ENCODE results near the gene AHNAK2. TPM values are rescaled to one million over a fixed set of nuclear protein-coding genes. Genes with fewer than 3 reads are reported as not detected.

AHNAK2 gene
- total and polyA plus RNA-seq, 2 of the 13 experiments (the other 11 are each of a cell fraction or from before 2014, with no cell fraction given): 0.11 to 0.18 TPM

DNA sequence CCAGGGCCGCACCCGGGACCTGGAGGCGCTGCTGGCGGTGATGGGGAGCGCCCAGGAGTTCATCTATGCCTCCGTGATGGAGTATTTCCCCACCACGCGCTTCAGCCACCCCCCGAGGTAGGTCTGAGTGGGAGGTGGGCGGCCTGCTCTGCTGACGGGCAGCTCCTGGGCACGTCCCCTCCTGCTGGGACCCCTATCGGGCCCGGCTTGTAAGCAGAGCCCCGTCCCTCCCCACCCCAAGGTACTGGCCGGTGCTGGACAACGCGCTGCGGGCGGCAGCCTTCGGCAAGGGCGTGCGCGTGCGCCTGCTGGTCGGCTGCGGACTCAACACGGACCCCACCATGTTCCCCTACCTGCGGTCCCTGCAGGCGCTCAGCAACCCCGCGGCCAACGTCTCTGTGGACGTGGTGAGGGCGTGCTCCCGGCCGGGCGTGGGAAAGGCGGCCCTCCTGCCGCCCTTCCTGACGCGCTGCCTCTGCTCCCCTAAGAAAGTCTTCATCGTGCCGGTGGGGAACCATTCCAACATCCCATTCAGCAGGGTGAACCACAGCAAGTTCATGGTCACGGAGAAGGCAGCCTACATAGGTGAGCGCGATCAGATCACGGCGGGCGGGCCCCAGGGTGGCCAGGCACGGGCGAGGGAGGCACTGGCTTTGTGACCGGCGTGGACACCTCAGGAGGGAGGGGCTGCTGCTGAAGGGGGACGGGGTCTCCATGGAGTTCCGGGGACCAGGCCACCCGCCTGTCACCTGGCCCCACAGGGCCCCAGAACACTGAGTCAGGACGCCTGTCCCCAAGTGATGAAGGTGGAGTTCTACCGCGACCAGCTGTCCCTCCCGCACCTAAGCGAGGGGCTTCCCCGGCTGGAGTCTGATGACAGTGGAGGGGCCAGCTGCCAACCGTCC, 46.2 kb downstream of the AHNAK2 start (continued):
- TF ChIP-seq, protein P1, sequence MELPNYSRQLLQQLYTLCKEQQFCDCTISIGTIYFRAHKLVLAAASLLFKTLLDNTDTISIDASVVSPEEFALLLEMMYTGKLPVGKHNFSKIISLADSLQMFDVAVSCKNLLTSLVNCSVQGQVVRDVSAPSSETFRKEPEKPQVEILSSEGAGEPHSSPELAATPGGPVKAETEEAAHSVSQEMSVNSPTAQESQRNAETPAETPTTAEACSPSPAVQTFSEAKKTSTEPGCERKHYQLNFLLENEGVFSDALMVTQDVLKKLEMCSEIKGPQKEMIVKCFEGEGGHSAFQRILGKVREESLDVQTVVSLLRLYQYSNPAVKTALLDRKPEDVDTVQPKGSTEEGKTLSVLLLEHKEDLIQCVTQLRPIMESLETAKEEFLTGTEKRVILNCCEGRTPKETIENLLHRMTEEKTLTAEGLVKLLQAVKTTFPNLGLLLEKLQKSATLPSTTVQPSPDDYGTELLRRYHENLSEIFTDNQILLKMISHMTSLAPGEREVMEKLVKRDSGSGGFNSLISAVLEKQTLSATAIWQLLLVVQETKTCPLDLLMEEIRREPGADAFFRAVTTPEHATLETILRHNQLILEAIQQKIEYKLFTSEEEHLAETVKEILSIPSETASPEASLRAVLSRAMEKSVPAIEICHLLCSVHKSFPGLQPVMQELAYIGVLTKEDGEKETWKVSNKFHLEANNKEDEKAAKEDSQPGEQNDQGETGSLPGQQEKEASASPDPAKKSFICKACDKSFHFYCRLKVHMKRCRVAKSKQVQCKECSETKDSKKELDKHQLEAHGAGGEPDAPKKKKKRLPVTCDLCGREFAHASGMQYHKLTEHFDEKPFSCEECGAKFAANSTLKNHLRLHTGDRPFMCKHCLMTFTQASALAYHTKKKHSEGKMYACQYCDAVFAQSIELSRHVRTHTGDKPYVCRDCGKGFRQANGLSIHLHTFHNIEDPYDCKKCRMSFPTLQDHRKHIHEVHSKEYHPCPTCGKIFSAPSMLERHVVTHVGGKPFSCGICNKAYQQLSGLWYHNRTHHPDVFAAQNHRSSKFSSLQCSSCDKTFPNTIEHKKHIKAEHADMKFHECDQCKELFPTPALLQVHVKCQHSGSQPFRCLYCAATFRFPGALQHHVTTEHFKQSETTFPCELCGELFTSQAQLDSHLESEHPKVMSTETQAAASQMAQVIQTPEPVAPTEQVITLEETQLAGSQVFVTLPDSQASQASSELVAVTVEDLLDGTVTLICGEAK (IDR thresholded peaks at IDR 0.05): no peak
- TF ChIP-seq, protein P1 (CRISPR knock-in tag; IDR thresholded peaks at IDR 0.05): no peak
- TF ChIP-seq KDM6A (CRISPR knock-in tag; IDR thresholded peaks at IDR 0.05; ENCODE audit: low read depth) (no peak), ZNF709 (CRISPR knock-in tag; IDR thresholded peaks at IDR 0.05) (no peak), RXRA (CRISPR knock-in tag; IDR thresholded peaks at IDR 0.05) (no peak), ZNF143 (CRISPR knock-in tag; IDR thresholded peaks at IDR 0.05) (no peak), ZBTB1 (CRISPR knock-in tag; IDR thresholded peaks at IDR 0.05; ENCODE audit: borderline replicate concordance) (no peak), ZFP36L1 (CRISPR knock-in tag; IDR thresholded peaks at IDR 0.05) (no peak)
- TF ChIP-seq, protein P2, sequence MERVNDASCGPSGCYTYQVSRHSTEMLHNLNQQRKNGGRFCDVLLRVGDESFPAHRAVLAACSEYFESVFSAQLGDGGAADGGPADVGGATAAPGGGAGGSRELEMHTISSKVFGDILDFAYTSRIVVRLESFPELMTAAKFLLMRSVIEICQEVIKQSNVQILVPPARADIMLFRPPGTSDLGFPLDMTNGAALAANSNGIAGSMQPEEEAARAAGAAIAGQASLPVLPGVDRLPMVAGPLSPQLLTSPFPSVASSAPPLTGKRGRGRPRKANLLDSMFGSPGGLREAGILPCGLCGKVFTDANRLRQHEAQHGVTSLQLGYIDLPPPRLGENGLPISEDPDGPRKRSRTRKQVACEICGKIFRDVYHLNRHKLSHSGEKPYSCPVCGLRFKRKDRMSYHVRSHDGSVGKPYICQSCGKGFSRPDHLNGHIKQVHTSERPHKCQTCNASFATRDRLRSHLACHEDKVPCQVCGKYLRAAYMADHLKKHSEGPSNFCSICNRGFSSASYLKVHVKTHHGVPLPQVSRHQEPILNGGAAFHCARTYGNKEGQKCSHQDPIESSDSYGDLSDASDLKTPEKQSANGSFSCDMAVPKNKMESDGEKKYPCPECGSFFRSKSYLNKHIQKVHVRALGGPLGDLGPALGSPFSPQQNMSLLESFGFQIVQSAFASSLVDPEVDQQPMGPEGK (CRISPR knock-in tag; IDR thresholded peaks at IDR 0.05): no peak
